GM18526 (cell line): ENCODE data around the gene RHOG.

Experiments used
- POLR2A ChIP-seq: IDR thresholded peaks from 3 replicates; pipeline ENCODE4 v1.6.1; 2011; ENCODE audit not compliant: insufficient read length; ENCODE audit errors: extremely low read depth

The RHOG gene

GRCh38 chr11:3826721-3827120 lies 14.0 kb downstream of the RHOG start:
- TF ChIP-seq POLR2A = no peak

GRCh38 chr11:3825473-3826154 lies 15.1 kb downstream of the RHOG start:
- TF ChIP-seq POLR2A = no peak

GRCh38 chr11:3824714-3825472 lies 15.9 kb downstream of the RHOG start:
- TF ChIP-seq POLR2A = no peak

GRCh38 chr11:3823762-3824506 lies 16.8 kb downstream of the RHOG start:
- TF ChIP-seq POLR2A = no peak

- no peak for TF ChIP-seq POLR2A
Measured at GRCh38 chr11:3823303-3823702, 17.5 kb downstream of the RHOG start.

- no peak for TF ChIP-seq POLR2A
Measured at GRCh38 chr11:3822312-3822711, 18.4 kb downstream of the RHOG start.

- no peak for TF ChIP-seq POLR2A
Measured at GRCh38 chr11:3820971-3821370, 19.8 kb downstream of the RHOG start.

- no peak for TF ChIP-seq POLR2A
Measured at GRCh38 chr11:3817181-3817800, 23.5 kb downstream of the RHOG start.

- TF ChIP-seq POLR2A = no peak
Measured at GRCh38 chr11:3816673-3817072, 24.1 kb downstream of the RHOG start.

GRCh38 chr11:3815845-3816244 lies 24.9 kb downstream of the RHOG start:
- no peak for TF ChIP-seq POLR2A

- TF ChIP-seq POLR2A = no peak
Measured at GRCh38 chr11:3810951-3811350, 29.8 kb downstream of the RHOG start.

GRCh38 chr11:3810446-3810845 lies 30.3 kb downstream of the RHOG start:
- no peak for TF ChIP-seq POLR2A

GRCh38 chr11:3809624-3809928 lies 31.2 kb downstream of the RHOG start:
- TF ChIP-seq POLR2A = no peak

- TF ChIP-seq POLR2A = no peak
Measured at GRCh38 chr11:3808861-3809623, 31.7 kb downstream of the RHOG start.
